ENCODE data around the gene FAM3D.

DNA sequence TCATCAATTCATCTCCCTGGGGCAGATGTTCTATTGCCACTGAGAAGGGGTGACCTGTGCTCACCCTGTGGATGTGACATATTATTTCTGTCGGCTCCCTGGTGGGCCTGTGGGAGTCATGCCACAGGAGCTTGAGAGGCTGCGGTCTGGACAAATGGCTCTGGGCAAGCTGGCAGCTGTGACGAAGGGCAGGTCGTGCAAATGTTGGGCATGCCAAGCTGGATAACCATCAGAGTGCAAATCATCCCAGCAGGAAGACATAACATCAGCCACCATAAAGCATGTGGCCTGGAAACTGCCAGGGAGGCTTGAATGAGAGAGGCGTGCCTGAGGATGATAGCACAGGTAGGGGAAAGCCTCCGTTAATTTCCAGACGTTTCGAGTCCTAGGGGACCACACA, 45.3 kb upstream of the FAM3D start:
- TF ChIP-seq, protein P1, sequence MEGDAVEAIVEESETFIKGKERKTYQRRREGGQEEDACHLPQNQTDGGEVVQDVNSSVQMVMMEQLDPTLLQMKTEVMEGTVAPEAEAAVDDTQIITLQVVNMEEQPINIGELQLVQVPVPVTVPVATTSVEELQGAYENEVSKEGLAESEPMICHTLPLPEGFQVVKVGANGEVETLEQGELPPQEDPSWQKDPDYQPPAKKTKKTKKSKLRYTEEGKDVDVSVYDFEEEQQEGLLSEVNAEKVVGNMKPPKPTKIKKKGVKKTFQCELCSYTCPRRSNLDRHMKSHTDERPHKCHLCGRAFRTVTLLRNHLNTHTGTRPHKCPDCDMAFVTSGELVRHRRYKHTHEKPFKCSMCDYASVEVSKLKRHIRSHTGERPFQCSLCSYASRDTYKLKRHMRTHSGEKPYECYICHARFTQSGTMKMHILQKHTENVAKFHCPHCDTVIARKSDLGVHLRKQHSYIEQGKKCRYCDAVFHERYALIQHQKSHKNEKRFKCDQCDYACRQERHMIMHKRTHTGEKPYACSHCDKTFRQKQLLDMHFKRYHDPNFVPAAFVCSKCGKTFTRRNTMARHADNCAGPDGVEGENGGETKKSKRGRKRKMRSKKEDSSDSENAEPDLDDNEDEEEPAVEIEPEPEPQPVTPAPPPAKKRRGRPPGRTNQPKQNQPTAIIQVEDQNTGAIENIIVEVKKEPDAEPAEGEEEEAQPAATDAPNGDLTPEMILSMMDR (conservative IDR thresholded peaks at IDR 0.05): no peak
- TF ChIP-seq ZFX (IDR thresholded peaks at IDR 0.05): no peak
